ENCODE results near the gene RCAN3. TPM values are rescaled to one million over a fixed set of nuclear protein-coding genes. Genes with fewer than 3 reads are reported as not detected.

Gene RCAN3
- total RNA-seq, 1 experiment from 2014 or later = 25.6 TPM

GRCh38 chr1:24556414-24556795, 53.8 kb downstream of the RCAN3 start:
- Histone ChIP-seq H3F3A (ENCODE audit: low read length, unreplicated experiment) (no peaks in the 10 kb centered on the region), H3K9me2 (replicated peaks; ENCODE audit: low read length) (no peaks in the 10 kb centered on the region), H3K4me3 (ENCODE audit: low read length) (peak overlapping the region; percentile 63), H3K4me2 (ENCODE audit: low read length) (peak overlapping the region; percentile 85), H3K27me3 (ENCODE audit: low read length) (no peaks in the 10 kb centered on the region), H3K79me2 (ENCODE audit: low read length) (no peaks in the 10 kb centered on the region), H3K9me3 (ENCODE audit: low read length) (no peaks in the 10 kb centered on the region), H2AFZ (ENCODE audit: low read length) (peak overlapping the region; percentile 87), H3K36me3 (ENCODE audit: low read depth, low read length) (no peaks in the 10 kb centered on the region), H3K4me1 (ENCODE audit: insufficient read depth, low read length) (peaks cover 19% of the 10 kb centered on the region), H3K27ac (ENCODE audit: low read length) (no peak overlapping the region), H3K9ac (ENCODE audit: low read length) (no peak overlapping the region), H4K20me1 (ENCODE audit: low read length) (no peaks in the 10 kb centered on the region)
- intact Hi-C loops (cut with micrococcal nuclease) = no loop called here
- DNase-seq (no peak), ATAC-seq (no peak)
- ChIA-PET POLR2A (ENCODE audit: unreplicated experiment) (no interaction called here), CTCF (no interaction called here)
- BruUV-seq (replicated peaks) = no TSS peak
- TF ChIP-seq EZH2 (IDR thresholded peaks at IDR 0.05; ENCODE audit: low read length, unreplicated experiment) = no peak
- TF ChIP-seq EZH2phosphoT487 (IDR thresholded peaks at IDR 0.05; ENCODE audit: borderline replicate concordance, low read length) = no peak
- TF ChIP-seq CTCF (conservative IDR thresholded peaks at IDR 0.05; ENCODE audit: low read depth, low read length) = no peak

GRCh38 chr1:24557220-24557619, 54.6 kb downstream of the RCAN3 start:
- H3K4me2 ChIP-seq (ENCODE audit: low read length) = no peak overlapping the region
- DNase-seq = no peak
- H3K36me3 ChIP-seq (ENCODE audit: low read depth, low read length) = no peaks in the 10 kb centered on the region
- TF ChIP-seq CTCF (conservative IDR thresholded peaks at IDR 0.05; ENCODE audit: low read depth, low read length) = no peak
- no peak for TF ChIP-seq EZH2phosphoT487 (IDR thresholded peaks at IDR 0.05; ENCODE audit: borderline replicate concordance, low read length)
- TF ChIP-seq EZH2 (IDR thresholded peaks at IDR 0.05; ENCODE audit: low read length, unreplicated experiment) = no peak
- no peaks in the 10 kb centered on the region for H3K27me3 ChIP-seq (ENCODE audit: low read length)
- H3K27ac ChIP-seq (ENCODE audit: low read length) = no peak overlapping the region
- H3K9ac ChIP-seq (ENCODE audit: low read length) = no peak overlapping the region
- POLR2A ChIA-PET (ENCODE audit: unreplicated experiment) = no interaction called here
- H2AFZ ChIP-seq (ENCODE audit: low read length) = no peak overlapping the region
- H3K4me3 ChIP-seq (ENCODE audit: low read length) = no peak overlapping the region
- no peaks in the 10 kb centered on the region for H3K79me2 ChIP-seq (ENCODE audit: low read length)
- no peak for ATAC-seq
- no TSS peak for BruUV-seq (replicated peaks)
- peaks cover 23% of the 10 kb centered on the region for H3K4me1 ChIP-seq (ENCODE audit: insufficient read depth, low read length)
- H4K20me1 ChIP-seq (ENCODE audit: low read length) = no peaks in the 10 kb centered on the region
- no peaks in the 10 kb centered on the region for H3K9me3 ChIP-seq (ENCODE audit: low read length)
- CTCF ChIA-PET = no interaction called here
- intact Hi-C loops (cut with micrococcal nuclease) = no loop called here
- H3F3A ChIP-seq (ENCODE audit: low read length, unreplicated experiment) = no peaks in the 10 kb centered on the region
- no peaks in the 10 kb centered on the region for H3K9me2 ChIP-seq (replicated peaks; ENCODE audit: low read length)

- Histone ChIP-seq H2AFZ (ENCODE audit: low read length) (no peak overlapping the region), H3K9me2 (replicated peaks; ENCODE audit: low read length) (no peaks in the 10 kb centered on the region), H3K4me3 (ENCODE audit: low read length) (no peak overlapping the region), H3K9me3 (ENCODE audit: low read length) (no peaks in the 10 kb centered on the region), H3K9ac (ENCODE audit: low read length) (no peak overlapping the region), H3K79me2 (ENCODE audit: low read length) (no peaks in the 10 kb centered on the region), H4K20me1 (ENCODE audit: low read length) (no peaks in the 10 kb centered on the region), H3K27me3 (ENCODE audit: low read length) (no peaks in the 10 kb centered on the region), H3K4me2 (ENCODE audit: low read length) (no peak overlapping the region), H3K4me1 (ENCODE audit: insufficient read depth, low read length) (peaks cover 28% of the 10 kb centered on the region), H3F3A (ENCODE audit: low read length, unreplicated experiment) (no peaks in the 10 kb centered on the region), H3K36me3 (ENCODE audit: low read depth, low read length) (no peaks in the 10 kb centered on the region), H3K27ac (ENCODE audit: low read length) (no peak overlapping the region)
- ChIA-PET CTCF (interaction anchor here (0.8 kb wide), 1 partner anchor 142 kb away, joined by 3 read pairs; the partner anchor contains the start of gene NIPAL3), POLR2A (ENCODE audit: unreplicated experiment) (no interaction called here)
- no peak for TF ChIP-seq EZH2 (IDR thresholded peaks at IDR 0.05; ENCODE audit: low read length, unreplicated experiment)
- no peak for TF ChIP-seq CTCF (conservative IDR thresholded peaks at IDR 0.05; ENCODE audit: low read depth, low read length)
- no peak for TF ChIP-seq EZH2phosphoT487 (IDR thresholded peaks at IDR 0.05; ENCODE audit: borderline replicate concordance, low read length)
- DNase-seq (no peak), ATAC-seq (no peak)
- intact Hi-C loops (cut with micrococcal nuclease) = no loop called here
- BruUV-seq (replicated peaks) = no TSS peak
Observed at GRCh38 chr1:24557711-24558131, 55.1 kb downstream of the RCAN3 start.

Measured in PC-3 (cell line).